HG02885 (cell line): ENCODE results near the gene LITAF.
"Not testable (repeated sequence)": the region's sequence is repeated elsewhere in the genome, so short reads cannot be mapped to it uniquely, and the experiment has no call there.

Source experiments
- ATAC-seq: cut with Tn5 transposase; IDR thresholded peaks from one replicate; pipeline ENCODE4 v1.9.1; 2021; ENCODE audit warnings: mild to moderate bottlenecking; ENCODE audit not compliant: unreplicated experiment, poor library complexity

The LITAF gene

GRCh38 chr16:11580451-11581086 lies 6.2 kb downstream of the LITAF start:
- ATAC-seq: no peak

- ATAC-seq: not testable (repeated sequence)
Observed at GRCh38 chr16:11577290-11577660, 9.4 kb downstream of the LITAF start.

- ATAC-seq: no peak
Observed at GRCh38 chr16:11576427-11577289, 10.1 kb downstream of the LITAF start.

GRCh38 chr16:11575223-11575589 lies 11.5 kb downstream of the LITAF start:
- no peak for ATAC-seq

- ATAC-seq: no peak
Observed at GRCh38 chr16:11572301-11572995, 14.3 kb downstream of the LITAF start.

- no peak for ATAC-seq
Observed at GRCh38 chr16:11571549-11571948, 15.2 kb downstream of the LITAF start.

- ATAC-seq: no peak
Observed at GRCh38 chr16:11570806-11571205, 15.9 kb downstream of the LITAF start.

- ATAC-seq: no peak
Observed at GRCh38 chr16:11570258-11570657, 16.5 kb downstream of the LITAF start.

- no peak for ATAC-seq
Observed at GRCh38 chr16:11566398-11566797, 20.3 kb downstream of the LITAF start.

- ATAC-seq: no peak
Observed at GRCh38 chr16:11565665-11566064, 21.1 kb downstream of the LITAF start.

- no peak for ATAC-seq
Observed at GRCh38 chr16:11564046-11564926, 22.4 kb downstream of the LITAF start.

- ATAC-seq: no peak
Observed at GRCh38 chr16:11563493-11564040, 23.2 kb downstream of the LITAF start.

GRCh38 chr16:11562941-11563340 lies 23.8 kb downstream of the LITAF start:
- ATAC-seq: no peak

GRCh38 chr16:11562411-11562810 lies 24.3 kb downstream of the LITAF start:
- ATAC-seq: no peak

GRCh38 chr16:11561856-11562255 lies 24.9 kb downstream of the LITAF start:
- ATAC-seq: no peak

GRCh38 chr16:11561454-11561805 lies 25.3 kb downstream of the LITAF start:
- ATAC-seq: no peak

GRCh38 chr16:11560701-11561453 lies 25.8 kb downstream of the LITAF start:
- ATAC-seq: no peak

GRCh38 chr16:11558308-11558823 lies 28.4 kb downstream of the LITAF start:
- ATAC-seq: not testable (repeated sequence)

- ATAC-seq: no peak
Observed at GRCh38 chr16:11557801-11558200, 28.9 kb downstream of the LITAF start.
